ENCODE data around the gene GRIK1. TPM values are rescaled to one million over a fixed set of nuclear protein-coding genes. Genes with fewer than 3 reads are reported as not detected.

GRIK1 gene
- total RNA-seq, 1 donor from 2014 or later = not detected

GRCh38 chr21:29718081-29718815 lies 221.5 kb downstream of the GRIK1 start:
- H3K4me3 Mint-ChIP-seq (ENCODE audit: unreplicated experiment) = no peak overlapping the region
- DNase-seq (ENCODE audit: extremely low spot score, unreplicated experiment) = no peak
- no peaks in the 10 kb centered on the region for H3K9me3 Mint-ChIP-seq (ENCODE audit: unreplicated experiment)
- no peaks in the 10 kb centered on the region for H3K36me3 Mint-ChIP-seq (ENCODE audit: unreplicated experiment)
- H3K27ac Mint-ChIP-seq (ENCODE audit: unreplicated experiment) = no peak overlapping the region
- no peaks in the 10 kb centered on the region for H3K4me1 Mint-ChIP-seq (ENCODE audit: unreplicated experiment)
- peaks cover 19% of the 10 kb centered on the region for H3K27me3 Mint-ChIP-seq (ENCODE audit: unreplicated experiment)
- TF ChIP-seq CTCF (IDR thresholded peaks at IDR 0.05) = no peak

- no peak for TF ChIP-seq CTCF (IDR thresholded peaks at IDR 0.05)
Measured at GRCh38 chr21:29717659-29718058, 222.1 kb downstream of the GRIK1 start.

GRCh38 chr21:29716753-29717152 lies 223.0 kb downstream of the GRIK1 start:
- DNase-seq (ENCODE audit: extremely low spot score, unreplicated experiment) = no peak
- Mint-ChIP-seq H3K27ac (ENCODE audit: unreplicated experiment) (no peak overlapping the region), H3K9me3 (ENCODE audit: unreplicated experiment) (no peaks in the 10 kb centered on the region), H3K4me1 (ENCODE audit: unreplicated experiment) (peaks cover 1% of the 10 kb centered on the region), H3K36me3 (ENCODE audit: unreplicated experiment) (no peaks in the 10 kb centered on the region), H3K4me3 (ENCODE audit: unreplicated experiment) (no peak overlapping the region), H3K27me3 (ENCODE audit: unreplicated experiment) (peaks cover 20% of the 10 kb centered on the region)
- TF ChIP-seq CTCF (IDR thresholded peaks at IDR 0.05) = no peak

More at GRCh38 chr21:29717659-29718058, 222.1 kb downstream of the GRIK1 start:
- Mint-ChIP-seq H3K4me3 (ENCODE audit: unreplicated experiment) (no peak overlapping the region), H3K36me3 (ENCODE audit: unreplicated experiment) (no peaks in the 10 kb centered on the region), H3K9me3 (ENCODE audit: unreplicated experiment) (no peaks in the 10 kb centered on the region), H3K27me3 (ENCODE audit: unreplicated experiment) (peaks cover 21% of the 10 kb centered on the region), H3K4me1 (ENCODE audit: unreplicated experiment) (peaks cover 1% of the 10 kb centered on the region), H3K27ac (ENCODE audit: unreplicated experiment) (no peak overlapping the region)
- no peak for DNase-seq (ENCODE audit: extremely low spot score, unreplicated experiment)

- H3K27me3 Mint-ChIP-seq (ENCODE audit: unreplicated experiment) = peaks cover 5% of the 10 kb centered on the region
- TF ChIP-seq CTCF (IDR thresholded peaks at IDR 0.05) = no peak
- peaks cover 1% of the 10 kb centered on the region for H3K4me1 Mint-ChIP-seq (ENCODE audit: unreplicated experiment)
- no peak for DNase-seq (ENCODE audit: extremely low spot score, unreplicated experiment)
- H3K36me3 Mint-ChIP-seq (ENCODE audit: unreplicated experiment) = no peaks in the 10 kb centered on the region
- no peak overlapping the region for H3K4me3 Mint-ChIP-seq (ENCODE audit: unreplicated experiment)
- no peaks in the 10 kb centered on the region for H3K9me3 Mint-ChIP-seq (ENCODE audit: unreplicated experiment)
- H3K27ac Mint-ChIP-seq (ENCODE audit: unreplicated experiment) = no peak overlapping the region
Measured at GRCh38 chr21:29715089-29715488, 224.7 kb downstream of the GRIK1 start.

- Mint-ChIP-seq H3K27ac (ENCODE audit: unreplicated experiment) (no peak overlapping the region), H3K36me3 (ENCODE audit: unreplicated experiment) (no peaks in the 10 kb centered on the region), H3K9me3 (ENCODE audit: unreplicated experiment) (no peaks in the 10 kb centered on the region), H3K4me1 (ENCODE audit: unreplicated experiment) (peaks cover 1% of the 10 kb centered on the region), H3K27me3 (ENCODE audit: unreplicated experiment) (peaks cover 5% of the 10 kb centered on the region), H3K4me3 (ENCODE audit: unreplicated experiment) (no peak overlapping the region)
- TF ChIP-seq CTCF (IDR thresholded peaks at IDR 0.05) = no peak
- DNase-seq (ENCODE audit: extremely low spot score, unreplicated experiment) = no peak
Measured at GRCh38 chr21:29712818-29713217, 227.0 kb downstream of the GRIK1 start.
